Measurements from ENCODE around the gene SNAPIN.

SNAPIN gene, protein sequence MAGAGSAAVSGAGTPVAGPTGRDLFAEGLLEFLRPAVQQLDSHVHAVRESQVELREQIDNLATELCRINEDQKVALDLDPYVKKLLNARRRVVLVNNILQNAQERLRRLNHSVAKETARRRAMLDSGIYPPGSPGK

DNA sequence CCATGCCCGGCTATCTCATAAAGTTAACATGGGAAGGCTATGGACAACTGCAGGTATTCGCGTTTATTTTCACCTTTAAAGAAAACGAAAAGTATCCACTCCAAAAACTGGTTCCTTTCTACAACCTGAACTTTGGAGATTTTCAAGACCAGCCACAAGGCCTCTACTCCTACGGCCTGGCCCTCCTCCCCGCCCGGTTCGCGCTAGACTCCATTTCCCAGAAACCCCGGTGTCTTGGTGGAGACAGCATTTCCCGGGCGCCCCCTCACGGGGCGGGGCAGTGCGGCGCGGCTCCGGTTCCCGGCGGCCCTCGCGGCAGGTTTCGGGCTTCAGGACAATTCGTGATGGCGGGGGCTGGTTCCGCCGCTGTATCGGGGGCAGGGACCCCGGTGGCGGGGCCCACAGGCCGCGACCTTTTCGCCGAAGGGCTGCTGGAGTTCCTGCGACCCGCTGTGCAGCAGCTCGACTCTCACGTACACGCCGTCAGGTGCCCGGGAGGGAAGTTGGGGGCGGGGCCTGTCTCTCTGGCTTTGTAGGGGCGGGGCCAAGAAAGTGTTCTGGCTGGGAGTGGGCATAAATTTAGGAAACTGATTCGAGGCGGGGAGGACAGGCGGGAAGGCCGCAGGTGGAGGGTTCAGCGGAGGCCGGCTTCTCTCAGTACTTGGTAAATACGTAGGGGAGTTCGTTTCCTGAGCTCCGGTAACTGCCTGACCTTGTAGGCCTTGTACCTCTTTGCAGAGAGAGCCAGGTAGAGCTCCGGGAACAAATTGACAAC, at the start of gene SNAPIN:
Gene SNAPIN (plus strand): TSS at position 304 of the 775 bp plus-strand sequence. CDS start 41 bp downstream, at position 345.
- peak; percentile 85 for DNase-seq (ENCODE audit: low spot score)

GRCh38 chr1:153608742-153609584, 49.5 kb upstream of the SNAPIN start:
- DNase-seq (ENCODE audit: low spot score) = peak; percentile 97

GRCh38 chr1:153609585-153609907, 49.0 kb upstream of the SNAPIN start:
- no peak for DNase-seq (ENCODE audit: low spot score)

DNA sequence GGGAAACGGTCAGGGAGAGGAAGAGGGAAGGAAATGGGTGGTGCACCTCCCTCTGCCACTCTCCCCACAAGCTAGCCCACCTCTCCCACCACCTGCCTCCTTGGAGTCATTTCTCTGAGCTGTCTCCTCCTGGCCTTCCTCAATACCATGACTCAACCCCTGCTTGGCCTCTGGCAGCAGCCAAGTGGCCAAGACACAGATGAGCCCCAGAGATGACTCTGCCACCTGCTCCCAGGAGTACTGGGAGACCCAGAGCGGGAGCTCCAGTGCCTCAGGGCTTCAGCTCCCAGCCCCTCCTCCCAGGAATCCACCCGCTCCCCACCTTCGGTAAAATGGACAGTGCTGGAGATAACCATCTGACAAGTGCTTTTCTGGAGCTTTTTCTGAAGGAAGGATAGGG, 48.2 kb upstream of the SNAPIN start:
- peak; percentile 84 for DNase-seq (ENCODE audit: low spot score)

- DNase-seq (ENCODE audit: low spot score) = peak; percentile 62
Measured at GRCh38 chr1:153610811-153611301, 47.6 kb upstream of the SNAPIN start.

GRCh38 chr1:153611356-153611755, 47.1 kb upstream of the SNAPIN start:
- DNase-seq (ENCODE audit: low spot score) = peak; percentile 39

GRCh38 chr1:153612111-153612754, 46.3 kb upstream of the SNAPIN start:
- peak; percentile 18 for DNase-seq (ENCODE audit: low spot score)

DNA sequence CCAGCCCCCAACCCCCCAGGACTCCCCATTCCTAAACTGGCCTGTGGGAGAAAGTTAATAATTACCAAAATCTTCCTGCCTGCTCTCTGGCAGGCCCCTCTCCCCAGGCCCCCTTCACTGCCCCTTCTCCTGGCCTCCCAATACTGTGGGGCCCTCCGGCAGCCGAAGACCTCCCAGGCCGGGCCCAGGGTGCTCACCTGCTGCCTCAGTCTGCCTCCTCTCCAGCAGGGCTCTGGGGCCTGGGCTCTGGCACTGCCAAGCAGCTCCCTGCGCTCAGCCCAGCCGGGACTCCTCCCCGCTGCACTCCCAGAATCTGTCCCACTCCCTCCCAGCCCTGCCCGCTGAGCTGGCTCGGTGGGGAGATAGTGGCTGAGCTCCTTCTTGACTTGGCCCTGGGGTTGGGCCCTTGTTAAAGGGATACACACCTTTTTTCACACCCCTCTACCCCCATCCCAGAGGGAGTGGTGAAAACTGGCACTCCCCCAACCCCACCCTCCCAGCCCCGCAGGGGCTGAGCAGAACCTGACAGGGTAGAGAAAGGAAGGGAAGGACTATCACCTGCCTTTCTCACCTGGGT, 45.7 kb upstream of the SNAPIN start, which contains the start of gene S100A16:
Gene S100A16 (minus strand): TSS at position 383 of the 577 bp plus-strand sequence. CDS start 4,986 bp downstream, outside the sequence.
- DNase-seq (ENCODE audit: low spot score) = peak; percentile 92

GRCh38 chr1:153613406-153613805, 45.1 kb upstream of the SNAPIN start:
- DNase-seq (ENCODE audit: low spot score) = no peak

GRCh38 chr1:153614189-153614900, 44.2 kb upstream of the SNAPIN start:
- DNase-seq (ENCODE audit: low spot score) = no peak

- DNase-seq (ENCODE audit: low spot score) = no peak
Measured at GRCh38 chr1:153614906-153615305, 43.6 kb upstream of the SNAPIN start.

DNA sequence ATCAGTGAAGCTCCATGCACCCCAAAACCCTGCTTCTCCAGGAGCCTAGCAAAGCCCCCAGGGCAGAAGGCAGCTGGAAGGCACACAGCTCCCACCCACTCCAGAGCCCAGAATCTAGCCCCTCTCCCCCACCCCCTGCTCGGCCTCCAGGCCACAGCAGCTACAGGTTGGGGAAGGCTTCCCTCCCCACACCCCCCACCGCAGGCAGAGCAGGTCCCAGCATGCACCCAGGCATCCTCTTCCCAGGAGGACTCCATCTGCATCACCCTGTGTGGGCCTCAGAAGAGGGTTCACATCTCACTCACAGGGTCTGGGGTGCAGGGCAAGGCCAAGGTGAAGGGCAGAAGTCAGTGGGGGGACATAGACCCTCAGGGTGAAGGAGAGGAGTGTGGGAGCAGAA, 43.1 kb upstream of the SNAPIN start:
- no peak for DNase-seq (ENCODE audit: low spot score)

- peak; percentile 87 for DNase-seq (ENCODE audit: low spot score)
Measured at GRCh38 chr1:153616144-153616916, 42.2 kb upstream of the SNAPIN start, which contains the start of gene S100A14. Gene S100A14 (minus strand): TSS chr1:153616325. CDS start chr1:153615858, 467 bp downstream.

GRCh38 chr1:153616917-153617311, 41.6 kb upstream of the SNAPIN start:
- no peak for DNase-seq (ENCODE audit: low spot score)

- DNase-seq (ENCODE audit: low spot score) = peak; percentile 89
Measured at GRCh38 chr1:153617663-153618062, 40.8 kb upstream of the SNAPIN start.

DNA sequence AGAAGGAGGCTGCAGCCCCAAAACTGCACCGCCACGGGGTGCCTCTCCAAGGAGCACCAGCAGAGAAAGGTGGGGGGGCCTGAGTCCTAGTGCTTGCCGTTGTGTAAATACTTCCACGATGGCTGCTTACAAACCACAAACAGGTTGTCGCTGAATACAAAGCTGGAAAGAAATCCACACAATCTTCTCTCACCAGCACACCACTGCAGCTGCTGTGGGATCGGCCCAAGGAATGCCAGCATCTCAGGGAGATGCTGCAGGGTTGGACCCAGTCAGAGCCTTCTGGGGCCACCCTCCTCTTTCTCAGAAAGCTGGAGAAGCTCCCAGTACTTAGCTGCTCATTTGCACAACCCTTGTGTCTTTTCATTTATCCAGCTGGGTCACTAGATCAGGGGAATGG, 39.3 kb upstream of the SNAPIN start:
- no peak for DNase-seq (ENCODE audit: low spot score)

DNA sequence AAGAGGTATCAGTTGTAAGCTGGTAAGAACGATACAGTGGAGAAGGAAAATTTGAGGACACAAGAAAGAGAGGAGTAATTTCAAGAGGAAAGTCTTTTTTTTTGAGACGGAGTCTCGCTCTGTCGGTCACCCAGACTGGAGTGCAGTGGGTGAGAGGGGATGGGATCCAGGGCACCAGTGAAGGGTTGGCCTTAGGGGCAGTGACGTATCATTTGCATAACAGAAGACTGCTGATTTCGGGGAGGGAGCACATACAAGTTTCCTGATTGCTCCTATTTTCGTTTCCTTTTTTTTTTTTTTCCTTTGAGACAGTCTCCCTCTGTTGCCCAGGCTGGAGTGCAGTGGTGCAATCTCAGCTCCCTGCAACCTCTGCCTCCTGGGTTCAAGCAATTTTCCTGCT, 35.4 kb upstream of the SNAPIN start:
- no peak for DNase-seq (ENCODE audit: low spot score)

DNA sequence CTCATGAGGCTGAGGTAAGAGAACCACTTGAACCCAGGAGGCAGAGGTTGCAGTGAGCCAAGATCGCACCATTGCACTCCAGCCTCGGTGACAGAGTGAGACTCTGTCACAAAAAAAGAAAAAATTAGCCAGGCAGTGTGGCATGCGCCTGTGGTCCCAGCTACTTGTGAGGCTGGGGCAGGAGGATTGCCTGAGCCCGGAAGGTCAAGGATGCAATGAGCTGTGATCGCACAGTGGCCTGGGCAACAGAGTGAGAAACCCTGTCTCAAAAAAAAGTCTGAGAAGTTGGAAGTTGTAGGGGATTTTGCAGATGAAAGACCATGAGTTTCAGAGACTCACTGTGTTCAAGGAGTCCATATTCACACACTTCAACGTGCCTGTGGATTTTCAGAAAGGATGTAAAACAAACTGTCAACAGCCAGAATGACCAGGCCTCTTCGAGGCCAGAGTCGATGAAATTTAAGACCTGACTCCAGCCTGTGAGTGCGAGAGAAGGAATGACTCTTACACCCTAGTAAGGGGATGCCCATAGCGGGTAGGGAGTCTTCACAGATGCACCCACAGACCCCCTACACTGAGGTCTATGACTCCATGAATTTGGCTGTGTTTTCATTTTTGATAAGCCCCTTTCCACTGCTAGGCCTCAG, 33.4 kb upstream of the SNAPIN start:
- no peak for DNase-seq (ENCODE audit: low spot score)

GRCh38 chr1:153626477-153626903, 32.0 kb upstream of the SNAPIN start:
- DNase-seq (ENCODE audit: low spot score) = no peak

All from kidney tubule cell (primary cell).